GM19193 (cell line): ENCODE data around the gene NOP10.

ENCODE experiments used
- POLR2A ChIP-seq: IDR thresholded peaks from 4 replicates; pipeline ENCODE4 v1.6.1; 2011; ENCODE audit not compliant: insufficient read depth, insufficient read length; ENCODE audit errors: extremely low read depth

NOP10 gene

GRCh38 chr15:34336991-34337556 is 5.9 kb downstream of the NOP10 start:
- TF ChIP-seq POLR2A: peak; percentile 2

- no peak for TF ChIP-seq POLR2A
These were observed 6.5 kb downstream of the NOP10 start for GRCh38 chr15:34336231-34336990.

- TF ChIP-seq POLR2A: no peak
These were observed 7.5 kb downstream of the NOP10 start for GRCh38 chr15:34335176-34336032.

GRCh38 chr15:34334672-34335071 is 8.3 kb downstream of the NOP10 start:
- TF ChIP-seq POLR2A: no peak

GRCh38 chr15:34332553-34333120 is 10.3 kb downstream of the NOP10 start:
- no peak for TF ChIP-seq POLR2A

GRCh38 chr15:34331809-34332208 is 11.1 kb downstream of the NOP10 start:
- no peak for TF ChIP-seq POLR2A

- no peak for TF ChIP-seq POLR2A
These were observed 12.7 kb downstream of the NOP10 start for GRCh38 chr15:34330279-34330678.

GRCh38 chr15:34329006-34329405 is 13.9 kb downstream of the NOP10 start:
- no peak for TF ChIP-seq POLR2A

GRCh38 chr15:34327906-34328305 is 15.0 kb downstream of the NOP10 start:
- TF ChIP-seq POLR2A: no peak

- no peak for TF ChIP-seq POLR2A
These were observed 17.6 kb downstream of the NOP10 start for GRCh38 chr15:34325368-34325767.

GRCh38 chr15:34324933-34325332 is 18.0 kb downstream of the NOP10 start:
- TF ChIP-seq POLR2A: no peak

GRCh38 chr15:34323217-34323616 is 19.7 kb downstream of the NOP10 start:
- no peak for TF ChIP-seq POLR2A

- no peak for TF ChIP-seq POLR2A
These were observed 24.5 kb downstream of the NOP10 start for GRCh38 chr15:34318277-34319079.
